GM21619 (cell line): Measurements from ENCODE around the gene CPHXL2.

Source experiments
- ATAC-seq: cut with Tn5 transposase; IDR thresholded peaks from one replicate; pipeline ENCODE4 v1.9.1; 2021; ENCODE audit not compliant: unreplicated experiment

CPHXL2 gene

DNA sequence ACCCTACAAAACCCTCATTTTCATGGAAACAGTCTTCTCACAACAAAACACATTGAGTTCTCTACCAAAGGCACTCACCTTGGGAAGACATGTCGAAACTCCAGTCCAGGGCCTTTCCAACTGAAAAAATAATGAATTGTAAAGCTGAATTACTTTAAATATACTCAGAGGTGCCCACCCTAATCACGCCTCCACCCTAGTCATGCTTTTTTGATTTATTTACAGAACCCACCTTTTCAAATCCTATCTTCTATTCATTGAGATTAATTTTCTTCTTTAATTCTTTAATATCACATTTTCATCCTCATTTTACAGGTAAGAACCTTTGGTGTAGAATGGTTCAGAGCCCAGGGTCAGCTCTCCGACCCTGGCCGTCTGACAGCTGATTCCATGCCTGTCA lies at the start of gene CPHXL2:
Gene CPHXL2 (minus strand): TSS at position 101 of the 400 bp plus-strand sequence. CDS start 10 bp downstream, at position 91.
- ATAC-seq = no peak

DNA sequence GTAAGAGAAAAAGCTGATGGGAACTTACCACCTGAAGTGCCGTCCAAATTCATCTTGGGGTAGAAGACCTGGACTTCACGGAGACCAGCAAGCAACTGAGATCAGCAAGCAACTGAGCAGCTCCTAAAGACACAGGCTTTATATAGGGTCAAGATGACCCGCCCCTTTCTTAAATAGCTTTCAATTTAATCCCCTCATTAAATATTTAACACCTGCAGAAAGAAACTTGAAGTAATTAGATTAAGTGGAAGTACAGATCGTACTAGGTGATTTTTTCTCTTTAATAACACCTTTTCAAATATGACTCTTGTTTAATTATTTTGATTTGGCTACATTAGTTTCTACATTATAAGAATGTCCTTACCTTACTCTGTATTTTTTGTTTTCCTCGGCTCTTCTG lies 49.6 kb upstream of the CPHXL2 start, which contains the start of gene CPHXL:
Gene CPHXL (minus strand): TSS at position 101 of the 400 bp plus-strand sequence. CDS start 48 bp downstream, at position 53.
- ATAC-seq = no peak

DNA sequence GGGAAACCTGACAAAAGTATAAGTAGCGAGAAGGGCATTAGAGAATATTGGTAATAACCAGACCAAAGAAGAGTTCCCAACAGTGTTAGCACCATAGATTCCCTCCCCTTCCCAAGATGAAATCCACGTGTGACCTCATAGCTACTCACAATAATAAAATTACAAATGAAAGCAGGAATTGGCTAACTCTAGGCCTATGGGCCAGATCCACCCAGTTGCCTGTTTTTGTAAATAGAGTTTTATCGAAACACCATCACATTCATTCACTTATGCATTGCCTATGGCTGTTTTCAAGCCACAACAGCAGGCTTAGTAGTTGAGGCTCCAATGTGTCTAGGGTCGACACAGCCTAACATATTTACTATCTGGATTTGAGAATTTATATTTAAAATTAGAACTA lies 41.6 kb upstream of the CPHXL2 start:
- no peak for ATAC-seq

DNA sequence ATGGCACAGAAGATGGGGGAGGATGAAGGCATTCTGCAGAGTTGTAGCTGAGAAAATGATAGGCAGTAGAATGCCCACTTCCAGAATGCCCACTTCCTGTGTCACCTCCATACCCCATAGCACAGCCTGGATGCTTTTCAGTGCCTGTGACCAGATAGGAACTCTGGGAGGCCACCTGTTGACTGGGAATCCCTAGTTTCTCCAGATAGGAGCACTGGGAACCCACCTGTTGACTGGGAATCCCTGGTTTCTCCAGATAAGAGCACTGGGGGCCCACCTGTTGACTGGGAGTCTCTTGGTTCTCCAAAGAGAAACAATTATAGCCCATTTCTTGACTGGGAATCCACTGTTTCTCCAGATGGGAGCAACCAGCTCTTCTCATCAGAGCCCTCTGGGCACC lies 37.9 kb upstream of the CPHXL2 start:
- no peak for ATAC-seq

DNA sequence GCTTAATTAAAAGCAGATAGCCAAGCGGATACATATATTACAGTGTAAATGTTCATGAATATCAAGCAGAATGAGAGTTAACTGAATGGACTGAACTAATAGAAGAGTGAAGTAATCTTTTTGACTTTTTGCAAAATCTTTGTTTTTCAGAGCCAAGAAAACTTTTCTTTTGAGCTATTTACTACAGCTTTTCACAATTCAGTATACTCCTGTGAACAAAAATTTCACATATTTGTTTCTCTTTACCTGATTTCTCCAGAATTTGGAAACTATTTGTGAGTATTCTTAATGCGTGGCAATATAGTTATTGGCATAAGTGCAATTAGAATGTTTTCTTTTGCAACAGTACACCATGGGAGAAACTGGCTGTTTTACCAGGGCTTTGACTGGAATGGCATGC lies 33.5 kb upstream of the CPHXL2 start:
- ATAC-seq = no peak

DNA sequence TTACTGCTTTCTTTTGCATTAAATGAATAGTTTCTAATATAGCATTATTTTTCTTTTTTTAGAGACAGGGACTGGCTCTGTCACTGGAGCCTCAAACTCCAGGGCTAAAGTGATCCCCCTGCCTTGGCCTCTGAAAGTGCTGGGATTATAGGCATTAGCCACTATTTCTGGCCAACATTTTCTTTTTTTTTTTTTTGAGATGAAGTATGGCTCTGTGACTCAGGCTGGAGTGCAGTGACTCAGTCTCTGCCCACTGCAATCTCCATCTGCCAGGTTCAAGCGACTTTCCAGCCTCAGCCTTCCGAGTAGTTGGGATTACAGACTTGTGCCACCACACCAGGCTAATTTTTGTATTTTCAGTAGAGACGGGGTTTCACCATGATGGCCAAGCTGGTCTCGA lies 26.5 kb upstream of the CPHXL2 start:
- no peak for ATAC-seq

DNA sequence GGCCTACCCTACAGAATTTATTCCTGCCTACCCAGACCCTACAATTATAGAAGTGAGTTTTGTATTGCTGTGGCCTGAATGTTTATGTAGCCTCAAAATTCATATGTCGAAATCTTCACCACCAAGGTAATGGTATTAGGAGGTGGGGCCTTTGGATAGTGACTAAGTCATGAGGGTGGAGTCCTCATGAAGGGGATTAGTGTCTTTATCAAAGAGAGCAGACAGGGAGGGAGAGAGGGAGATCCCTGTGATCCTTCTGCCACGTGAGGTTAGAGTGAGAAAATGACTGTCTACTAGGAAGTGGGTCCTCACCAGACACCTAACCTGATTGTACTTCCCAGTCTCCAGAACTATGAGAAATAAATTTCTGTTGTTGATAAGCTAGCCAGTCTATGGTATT lies 25.4 kb upstream of the CPHXL2 start:
- no peak for ATAC-seq

DNA sequence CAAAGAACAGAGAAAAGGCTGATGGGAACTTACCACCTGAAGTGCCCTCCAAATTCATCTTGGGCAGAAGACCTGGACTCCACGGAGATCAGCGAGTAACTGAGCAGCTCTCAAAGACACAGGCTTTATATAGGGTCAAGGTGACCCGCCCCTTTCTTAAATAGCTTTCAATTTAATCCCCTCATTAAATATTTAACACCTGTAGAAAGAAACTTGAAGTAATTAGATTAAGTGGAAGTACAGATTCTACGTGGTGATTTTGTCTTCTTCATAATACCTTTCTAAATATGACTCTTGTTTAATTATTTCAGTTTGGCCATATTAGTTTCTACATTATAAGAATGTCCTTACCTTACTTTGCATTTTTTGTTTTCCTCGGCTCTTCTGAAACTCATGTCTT lies 24.6 kb upstream of the CPHXL2 start, which contains the start of gene DUXB:
Gene DUXB (minus strand): TSS at position 101 of the 400 bp plus-strand sequence. CDS start 43 bp downstream, at position 58.
- no peak for ATAC-seq

DNA sequence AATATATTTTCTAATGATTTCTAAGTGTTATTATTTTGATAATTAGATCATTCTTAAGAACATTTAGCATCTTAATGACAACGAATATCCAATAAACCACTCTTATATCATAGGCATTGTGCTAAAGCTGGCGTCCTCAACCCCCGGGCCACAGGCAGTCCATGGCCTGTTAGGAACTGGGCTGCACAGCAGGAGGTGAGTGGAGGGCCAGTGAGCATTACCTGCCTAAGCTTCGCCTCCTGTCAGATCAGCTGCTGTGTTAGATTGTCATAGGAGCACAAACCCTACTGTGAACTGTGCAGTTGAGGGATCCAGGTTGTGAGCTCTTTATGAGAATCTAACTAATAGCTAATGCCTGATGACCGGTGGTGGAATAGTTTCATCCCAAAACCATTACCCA lies 20.8 kb upstream of the CPHXL2 start:
- ATAC-seq = no peak

DNA sequence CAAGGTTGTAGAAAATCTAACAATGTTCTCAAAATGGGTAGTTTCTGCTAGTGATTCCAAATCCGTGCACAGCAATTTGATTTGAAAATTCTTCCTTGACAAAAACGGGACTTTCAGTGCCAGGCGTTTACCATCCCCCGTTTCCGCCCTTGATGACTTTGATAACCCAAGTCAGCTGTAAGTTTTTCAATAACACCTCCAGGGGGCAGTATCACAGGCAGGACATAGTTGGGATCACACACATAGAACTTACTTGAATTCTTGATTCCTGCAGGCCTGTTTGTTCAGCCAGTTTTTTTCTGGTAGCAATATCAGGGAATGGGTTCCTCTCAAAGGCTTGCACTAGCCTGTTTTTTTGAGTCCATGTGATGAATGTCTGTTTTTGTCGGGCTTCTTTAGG lies 18.9 kb upstream of the CPHXL2 start:
- ATAC-seq = no peak

DNA sequence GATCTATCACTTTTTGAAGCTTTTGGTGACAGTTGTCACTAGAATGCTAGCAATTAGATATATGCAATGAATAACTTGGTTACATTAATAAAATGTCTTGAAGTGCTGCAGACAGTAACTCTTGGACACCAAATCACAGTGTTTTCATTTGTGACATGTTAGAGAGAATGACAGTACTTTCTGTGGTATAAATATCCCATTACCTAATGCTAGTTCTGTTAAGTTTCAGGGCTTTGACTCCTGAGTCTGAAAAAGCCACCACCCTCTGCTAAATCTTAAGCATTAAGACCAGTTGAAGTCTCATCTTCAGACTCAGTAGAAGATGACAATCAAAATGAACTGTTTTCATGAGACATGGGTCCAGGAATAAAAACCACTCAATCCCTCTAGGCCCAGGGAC lies 10.6 kb upstream of the CPHXL2 start:
- ATAC-seq = no peak

DNA sequence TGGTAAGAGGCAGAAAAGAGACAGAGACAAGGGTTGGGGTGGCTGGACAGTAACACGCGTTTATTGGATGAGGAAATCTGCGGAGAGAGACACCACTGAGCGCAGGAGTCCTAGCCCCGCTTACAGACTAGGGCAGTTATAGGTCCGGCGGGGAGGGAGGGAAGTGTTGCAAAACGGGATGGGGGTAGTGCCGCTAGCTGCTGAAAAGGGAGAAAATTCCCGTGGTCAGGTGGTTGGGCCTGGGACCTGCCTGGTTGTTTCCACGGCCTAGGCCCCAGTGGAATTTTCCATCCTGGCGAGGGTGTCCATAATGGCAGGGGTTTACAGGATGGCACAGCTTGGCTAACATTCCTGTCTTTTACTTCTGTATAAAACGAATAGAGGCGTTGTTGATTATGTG lies 5.5 kb upstream of the CPHXL2 start:
- no peak for ATAC-seq

DNA sequence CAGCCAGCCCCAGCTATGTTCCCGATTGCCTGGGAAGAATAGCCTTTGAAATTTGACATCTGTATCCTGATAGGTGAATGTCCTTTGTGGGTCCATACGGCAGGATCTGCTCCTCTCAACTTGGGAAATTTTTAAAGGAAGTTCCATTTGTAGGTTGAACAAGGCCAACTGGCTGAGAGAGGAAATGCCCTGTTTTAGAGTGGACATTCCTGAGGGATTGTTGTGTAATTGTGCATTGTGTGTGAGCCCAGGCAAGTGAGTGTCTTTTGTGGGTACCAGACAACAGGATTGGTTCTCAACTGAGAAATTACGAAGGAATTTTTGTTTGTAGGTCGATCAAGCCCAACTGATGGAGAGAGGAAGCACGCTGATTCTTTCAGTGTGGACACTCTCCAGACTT lies 2.6 kb upstream of the CPHXL2 start:
- no peak for ATAC-seq

DNA sequence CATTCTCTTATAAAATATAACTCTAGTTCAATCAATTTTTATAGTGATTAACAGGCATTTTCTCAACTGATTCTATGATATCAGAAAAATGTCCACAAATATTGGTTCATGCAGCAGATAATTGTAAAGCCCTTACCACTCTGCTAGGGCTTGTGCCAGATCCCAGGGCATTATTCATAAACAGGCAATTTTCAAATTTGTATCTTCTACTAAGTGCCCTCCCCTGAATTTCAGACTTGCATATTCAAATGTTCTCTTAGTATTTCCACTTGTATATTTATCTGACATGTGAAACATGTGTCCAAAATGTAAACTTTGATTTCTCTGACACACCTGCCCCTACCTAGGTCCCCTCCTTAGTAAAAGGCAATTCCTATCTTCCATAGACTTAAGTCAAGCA lies 9.3 kb downstream of the CPHXL2 start:
- no peak for ATAC-seq

DNA sequence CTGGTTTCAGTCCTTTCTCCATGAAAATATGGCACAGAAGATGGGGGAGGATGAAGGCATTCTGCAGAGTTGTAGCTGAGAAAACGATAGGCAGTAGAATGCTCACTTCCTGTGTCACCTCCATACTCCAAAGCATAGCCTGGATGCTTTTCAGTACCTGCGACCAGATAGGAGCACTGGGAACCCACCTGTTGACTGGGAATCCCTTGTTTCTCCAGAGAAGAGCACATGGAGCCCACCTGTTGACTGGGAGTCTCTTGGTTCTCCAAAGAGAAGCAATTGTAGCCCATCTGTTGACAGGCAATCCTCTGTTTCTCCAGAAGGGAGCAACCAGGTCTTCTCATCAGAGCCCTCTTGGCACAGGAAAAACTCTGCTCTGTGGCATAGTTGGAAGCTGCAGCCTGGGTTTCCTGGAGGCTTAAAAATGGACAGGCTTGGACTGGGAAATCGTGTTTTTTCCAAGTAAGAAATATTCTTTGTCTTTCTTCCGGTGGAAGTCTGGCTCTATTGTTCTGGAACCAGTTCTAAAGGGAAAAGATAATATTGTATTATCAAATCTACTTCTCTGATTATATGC lies 16.0 kb downstream of the CPHXL2 start:
- no peak for ATAC-seq

DNA sequence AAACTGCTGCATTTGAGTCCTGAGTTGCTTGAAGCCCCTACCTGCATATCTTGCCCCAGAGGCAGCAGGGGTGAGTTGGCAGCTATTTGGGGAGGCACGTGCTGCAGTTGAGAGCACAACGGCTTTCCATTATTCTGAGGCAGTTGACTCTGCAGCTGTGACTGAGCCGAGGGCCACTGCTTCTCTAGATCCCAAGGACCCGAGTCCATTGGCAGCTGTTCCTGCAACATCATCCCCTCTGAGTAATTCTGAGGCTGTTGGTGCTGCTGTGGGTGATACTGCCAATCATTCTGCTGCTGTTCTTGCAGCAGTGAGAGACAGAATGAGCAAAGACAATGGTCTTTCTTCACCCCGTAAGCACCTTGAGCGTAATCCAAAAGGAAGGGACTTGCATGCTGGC lies 16.5 kb downstream of the CPHXL2 start:
- no peak for ATAC-seq

DNA sequence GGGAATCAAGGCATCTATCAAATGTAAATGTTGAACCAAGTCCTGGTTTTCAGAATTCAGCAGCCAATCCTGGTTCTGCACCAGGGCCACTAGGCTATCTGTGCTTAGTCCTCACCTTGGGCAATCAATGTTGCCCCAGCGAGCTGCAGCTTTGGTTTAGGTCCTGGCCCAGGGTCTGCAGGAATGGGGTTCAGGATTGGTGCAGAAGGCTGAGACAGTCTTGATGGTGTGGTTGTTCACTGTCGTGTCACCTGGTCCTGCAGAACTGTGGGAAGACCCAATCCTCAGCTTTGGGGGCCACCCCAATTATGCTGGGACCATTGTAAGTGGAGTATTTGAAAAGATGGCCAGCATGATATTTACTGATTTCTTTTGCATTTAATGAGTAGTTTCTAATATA lies 18.6 kb downstream of the CPHXL2 start:
- no peak for ATAC-seq

DNA sequence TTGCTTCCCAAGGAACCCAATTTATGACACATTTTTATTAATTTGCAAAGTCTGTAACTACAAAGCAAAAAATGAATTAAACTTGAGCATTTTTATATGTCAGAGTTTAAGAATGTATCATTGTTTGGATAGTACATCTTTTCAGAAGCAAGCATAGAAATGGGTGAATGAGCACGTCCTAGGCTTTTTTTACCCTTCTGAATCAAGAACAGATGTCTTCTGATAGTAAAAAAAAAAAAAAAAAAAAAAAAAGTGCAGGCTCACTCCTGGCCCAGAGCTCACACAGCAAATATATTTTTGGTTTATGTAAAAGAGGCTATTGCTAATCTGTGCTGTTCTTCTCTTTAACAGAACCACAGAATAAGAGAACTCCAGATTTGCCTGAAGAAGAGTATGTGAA lies 22.9 kb downstream of the CPHXL2 start:
- ATAC-seq = no peak

DNA sequence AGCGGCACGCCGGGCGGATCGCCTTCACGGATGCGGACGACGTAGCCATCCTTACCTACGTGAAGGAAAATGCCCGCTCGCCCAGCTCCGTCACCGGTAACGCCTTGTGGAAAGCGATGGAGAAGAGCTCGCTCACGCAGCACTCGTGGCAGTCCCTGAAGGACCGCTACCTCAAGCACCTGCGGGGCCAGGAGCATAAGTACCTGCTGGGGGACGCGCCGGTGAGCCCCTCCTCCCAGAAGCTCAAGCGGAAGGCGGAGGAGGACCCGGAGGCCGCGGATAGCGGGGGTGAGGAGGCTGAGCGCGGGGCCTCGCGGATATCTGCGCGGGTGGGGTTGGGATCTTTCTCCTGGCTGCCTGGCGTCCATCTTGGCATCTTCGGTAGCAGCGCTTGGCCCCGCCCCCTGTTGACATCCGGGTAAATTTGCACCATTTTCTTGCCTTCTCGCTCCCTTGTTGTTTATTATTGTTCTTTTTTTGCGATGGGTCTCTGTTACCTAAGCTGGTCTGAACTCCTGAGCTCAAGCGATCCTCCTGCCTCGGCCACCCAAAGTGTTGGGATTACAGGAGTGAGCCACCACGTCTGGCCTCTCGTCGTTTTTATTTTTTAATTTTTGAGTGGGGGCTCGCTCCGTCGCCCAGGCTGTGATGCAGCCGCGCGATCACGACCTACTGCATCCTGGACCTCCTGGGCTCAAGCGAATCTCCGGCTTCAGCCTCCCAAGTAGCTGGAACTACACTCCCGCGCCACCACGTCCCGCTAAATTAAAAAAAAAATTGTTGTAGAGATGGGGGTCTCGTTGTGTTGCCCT lies 28.3 kb downstream of the CPHXL2 start:
- peak; percentile 32 for ATAC-seq

DNA sequence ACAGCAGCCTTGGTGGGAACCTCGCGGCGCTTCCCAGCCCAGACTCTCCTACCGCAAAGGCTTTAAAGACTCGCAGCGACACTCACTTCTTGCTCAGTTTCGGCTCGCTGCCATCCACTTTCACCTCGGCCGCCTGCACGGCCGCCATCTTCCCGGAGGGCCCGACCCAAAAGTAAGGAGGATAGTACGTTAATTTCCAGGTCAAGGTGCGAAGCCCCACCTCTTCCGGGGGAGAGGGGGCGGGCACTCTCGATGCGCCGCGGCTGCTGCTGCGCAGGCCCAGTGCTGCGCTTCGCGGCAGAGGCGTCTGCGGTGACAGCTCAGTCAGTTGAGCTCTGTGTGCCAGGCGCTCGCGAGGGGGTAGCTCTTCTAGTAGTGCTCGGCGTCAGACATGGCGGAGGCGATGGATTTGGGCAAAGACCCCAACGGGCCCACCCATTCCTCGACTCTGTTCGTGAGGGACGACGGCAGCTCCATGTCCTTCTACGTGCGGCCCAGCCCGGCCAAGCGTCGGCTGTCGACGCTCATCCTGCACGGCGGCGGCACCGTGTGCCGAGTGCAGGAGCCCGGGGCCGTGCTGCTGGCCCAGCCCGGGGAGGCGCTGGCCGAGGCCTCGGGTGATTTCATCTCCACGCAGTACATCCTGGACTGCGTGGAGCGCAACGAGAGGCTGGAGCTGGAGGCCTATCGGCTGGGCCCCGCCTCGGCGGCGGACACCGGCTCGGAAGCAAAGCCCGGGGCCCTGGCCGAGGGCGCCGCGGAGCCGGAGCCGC lies 29.1 kb downstream of the CPHXL2 start, which contains the start of the genes KARS1 and TERF2IP:
Gene KARS1 (minus strand): TSS at position 174 of the 773 bp plus-strand sequence. CDS start 26 bp downstream, at position 148.
Gene TERF2IP (plus strand): TSS at position 282 of the 773 bp plus-strand sequence. CDS start 110 bp downstream, at position 392.
- peak; percentile 82 for ATAC-seq

DNA sequence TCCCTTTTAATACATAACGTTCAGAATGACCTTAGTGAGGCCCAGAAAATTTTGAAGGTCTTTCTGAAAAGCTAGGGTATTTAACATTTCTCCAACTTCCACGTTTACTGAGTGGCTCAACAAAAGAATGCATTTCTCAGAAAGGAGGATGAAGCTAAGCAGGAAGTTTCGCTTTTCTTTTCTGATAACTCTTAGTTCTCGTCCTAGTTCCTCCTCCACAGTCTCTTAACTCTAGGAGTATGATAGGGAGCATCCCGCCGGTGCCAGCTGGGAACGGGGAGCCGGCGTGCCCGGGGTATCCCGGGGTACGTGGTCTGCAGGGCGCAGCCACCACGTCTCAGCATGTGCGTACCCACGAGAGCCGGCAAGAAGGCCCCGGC lies 29.7 kb downstream of the CPHXL2 start:
- peak; percentile 15 for ATAC-seq
